PC-3 (cell line): ENCODE measurements around the gene DENND11. TPM values are rescaled to one million over a fixed set of nuclear protein-coding genes. Genes with fewer than 3 reads are reported as not detected.

Experiments used
- ATAC-seq: fragments of 200-7000 bp; cut with Tn5 transposase; 2 replicates; pipeline ENCODE4 v1.9.1; 2020; ENCODE audit warnings: mild to moderate bottlenecking, moderate library complexity
- BruUV-seq: library from RNA; stranded (reverse); fragments of 400-500 nt; replicated peaks from 2 replicates; lab custom pipeline; 2021; lab: Mats Ljungman, UMichigan
- CTCF ChIA-PET: fragments of 300-600 bp; sonication (Branson Sonifier 250); formaldehyde crosslinking; loops from one replicate; lab custom pipeline; 2022; ENCODE audit warnings: antibody characterized with exemption; lab: Charles Lee
- POLR2A ChIA-PET: fragments of 300-600 bp; sonication (Branson Sonifier 250); formaldehyde crosslinking; loops from one replicate; lab custom pipeline; 2022; ENCODE audit warnings: antibody characterized with exemption; ENCODE audit not compliant: unreplicated experiment; lab: Charles Lee
- DNase-seq: peaks from one replicate; pipeline ENCODE4 v3.0.0-alpha.2; 2015
- H2AFZ ChIP-seq: fragments of 300-600 bp; sonication (generic); 2 replicates; pipeline ENCODE4 v1.6.0; 2016; ENCODE audit warnings: antibody characterized with exemption, low read length
- H3F3A ChIP-seq: fragments of 300-600 bp; sonication (generic); one replicate; pipeline ENCODE4 v1.6.0; 2017; ENCODE audit warnings: antibody characterized with exemption, low read length, control low read depth, mild to moderate bottlenecking; ENCODE audit not compliant: unreplicated experiment
- H3K27ac ChIP-seq: fragments of 300-600 bp; sonication (generic); 2 replicates; pipeline ENCODE4 v1.5.1; 2016; ENCODE audit warnings: mild to moderate bottlenecking, low read length
- H3K27me3 ChIP-seq: fragments of 300-600 bp; sonication (generic); 2 replicates; pipeline ENCODE4 v1.6.1; 2016; ENCODE audit warnings: low read length, mixed read lengths
- H3K36me3 ChIP-seq: fragments of 300-600 bp; sonication (generic); 2 replicates; pipeline ENCODE4 v1.6.1; 2016; ENCODE audit warnings: low read depth, mixed run types, low read length, mixed read lengths
- H3K4me1 ChIP-seq: fragments of 300-600 bp; sonication (generic); 2 replicates; pipeline ENCODE4 v1.5.1; 2016; ENCODE audit warnings: low read length; ENCODE audit not compliant: insufficient read depth
- H3K4me2 ChIP-seq: fragments of 300-600 bp; sonication (generic); 2 replicates; pipeline ENCODE4 v1.6.0; 2016; ENCODE audit warnings: low read length
- H3K4me3 ChIP-seq: fragments of 300-600 bp; sonication (generic); 2 replicates; pipeline ENCODE4 v1.5.1; 2016; ENCODE audit warnings: mild to moderate bottlenecking, low read length, mixed read lengths
- H3K79me2 ChIP-seq: fragments of 300-600 bp; sonication (generic); 2 replicates; pipeline ENCODE4 v1.6.1; 2017; ENCODE audit warnings: low read length, mixed read lengths
- H3K9ac ChIP-seq: fragments of 300-600 bp; sonication (generic); 2 replicates; pipeline ENCODE4 v1.6.0; 2016; ENCODE audit warnings: mild to moderate bottlenecking, low read length
- H3K9me2 ChIP-seq: fragments of 300-600 bp; sonication (generic); replicated peaks from 2 replicates; pipeline ENCODE4 v1.6.1; 2016; ENCODE audit warnings: mixed run types, low read length, mixed read lengths
- H3K9me3 ChIP-seq: fragments of 300-600 bp; sonication (generic); 2 replicates; pipeline ENCODE4 v1.6.1; 2016; ENCODE audit warnings: low read length, mixed read lengths
- H4K20me1 ChIP-seq: fragments of 300-600 bp; sonication (generic); 2 replicates; pipeline ENCODE4 v1.6.1; 2016; ENCODE audit warnings: low read length, mixed read lengths
- CTCF ChIP-seq: fragments of 300-600 bp; sonication (generic); conservative IDR thresholded peaks from 2 replicates; pipeline ENCODE4 v1.5.1; 2017; ENCODE audit warnings: antibody characterized with exemption, low read depth, mild to moderate bottlenecking, low read length
- EZH2 ChIP-seq: fragments of 300-600 bp; sonication (generic); IDR thresholded peaks from one replicate; pipeline ENCODE4 v1.6.1; 2017; ENCODE audit warnings: antibody characterized with exemption, mild to moderate bottlenecking, low read length; ENCODE audit not compliant: unreplicated experiment
- EZH2phosphoT487 ChIP-seq: fragments of 300-600 bp; sonication (generic); IDR thresholded peaks from 2 replicates; pipeline ENCODE4 v1.6.1; 2018; ENCODE audit warnings: mild to moderate bottlenecking, antibody characterized with exemption, low read length, borderline replicate concordance
- intact Hi-C: fragments of 100-400 bp; cut with micrococcal nuclease; formaldehyde crosslinking; loops from 2 replicates; pipeline ENCODE4 v1.9.0; 2023
- total RNA-seq: library from RNA; depleted of rRNA; stranded (reverse); fragments of >200 nt; gene quantifications from 2 replicates; pipeline ENCODE4 v1.2.3, GENCODE V29; 2014

Gene DENND11
- total RNA-seq, 1 experiment from 2014 or later, result 6.7 TPM

- Histone ChIP-seq H3K79me2 (peaks cover 34% of the 10 kb centered on the region), H3K9me3 (no peaks in the 10 kb centered on the region), H4K20me1 (no peaks in the 10 kb centered on the region), H3K9me2 (no peaks in the 10 kb centered on the region), H3K27me3 (no peaks in the 10 kb centered on the region), H3K27ac (no peak overlapping the region), H3K4me2 (peak overlapping the region; percentile 77), H2AFZ (peak overlapping the region; percentile 74), H3K4me1 (peaks cover 60% of the 10 kb centered on the region), H3K9ac (peak overlapping the region; percentile 55; the same call in 1 of the 2 replicates), H3K36me3 (no peaks in the 10 kb centered on the region), H3F3A (no peaks in the 10 kb centered on the region), H3K4me3 (peak overlapping the region; percentile 75)
- intact Hi-C loops, result no loop called here
- POLR2A ChIA-PET, result interaction anchor here (1.5 kb wide), 1 partner anchor 36 kb away, joined by 10 read pairs; the partner anchor contains the start of gene SSBP1
- peak; percentile 40 for DNase-seq
- TF ChIP-seq EZH2phosphoT487, result no peak
- no peak for TF ChIP-seq EZH2
- TF ChIP-seq CTCF, result no peak
- CTCF ChIA-PET, result interaction anchor here (0.5 kb wide), 1 partner anchor 503 kb away, joined by 3 read pairs; no protein-coding TSS in a partner anchor
- no TSS peak for BruUV-seq
- ATAC-seq, result peak; percentile 40
Observed at GRCh38 chr7:141701489-141702046, 398 bp downstream of the DENND11 start.

- TSS peak; percentile 36 for BruUV-seq
- intact Hi-C loops, result no loop called here
- peak; percentile 4; the same call in 1 of the 2 replicates for ATAC-seq
- Histone ChIP-seq H3K4me3 (peak overlapping the region; percentile 67), H3F3A (no peaks in the 10 kb centered on the region), H3K27ac (no peak overlapping the region), H4K20me1 (no peaks in the 10 kb centered on the region), H3K4me2 (peak overlapping the region; percentile 87), H2AFZ (0 out of 2 replicates have a peak overlapping the region, but pooled peaks have one; percentile 48), H3K9me3 (no peaks in the 10 kb centered on the region), H3K36me3 (no peaks in the 10 kb centered on the region), H3K4me1 (peaks cover 67% of the 10 kb centered on the region), H3K27me3 (no peaks in the 10 kb centered on the region), H3K9ac (peak overlapping the region; percentile 26; the same call in 1 of the 2 replicates), H3K79me2 (peaks cover 39% of the 10 kb centered on the region), H3K9me2 (no peaks in the 10 kb centered on the region)
- ChIA-PET POLR2A (no interaction called here), CTCF (interaction anchor here (0.5 kb wide), 1 partner anchor 17 kb away, joined by 3 read pairs; no protein-coding TSS in a partner anchor)
- no peak for DNase-seq
- TF ChIP-seq EZH2phosphoT487, result no peak
- TF ChIP-seq EZH2, result no peak
- TF ChIP-seq CTCF, result no peak
Observed at GRCh38 chr7:141700848-141701371, 1.1 kb downstream of the DENND11 start.
